ENCODE results near the gene EFCAB14.
A peak's percentile ranks its signal among the peaks of the same experiment; 100 is the strongest.

- TF ChIP-seq EZH2 (IDR thresholded peaks at IDR 0.05; ENCODE audit: low read depth, low read length, severe bottlenecking) (no peak), SIN3A (conservative IDR thresholded peaks at IDR 0.05 in 1 of 2, IDR thresholded peaks at IDR 0.05 in 1 of 2; ENCODE audit: low read depth in 1 of 2, low read length in 2 of 2) (no peak), CBX8 (IDR thresholded peaks at IDR 0.05; ENCODE audit: borderline replicate concordance, low read depth, low read length) (no peak), CTCF (IDR thresholded peaks at IDR 0.05; ENCODE audit: control extremely low read depth in 1 of 3, insufficient read depth in 1 of 3, low read depth in 1 of 3, low read length in 3 of 3) (no peak; a peak in 1 of 4 replicates), JUND (IDR thresholded peaks at IDR 0.05; ENCODE audit: low read length) (no peak), POLR2A (IDR thresholded peaks at IDR 0.05; ENCODE audit: control extremely low read depth in 1 of 2, low read depth in 2 of 2, low read length in 2 of 2) (peak; percentile 63 to 92), RBBP5 (IDR thresholded peaks at IDR 0.05; ENCODE audit: borderline replicate concordance, low read depth, low read length) (0 out of 2 replicates have a peak, but pooled peaks have one; percentile 73), EP300 (IDR thresholded peaks at IDR 0.05; ENCODE audit: borderline replicate concordance in 1 of 2, low read depth in 2 of 2, low read length in 2 of 2) (peak in 1 of 2 experiments; percentile 48; a peak in 1 of 3 replicates), TEAD4 (IDR thresholded peaks at IDR 0.05; ENCODE audit: low read depth, low read length) (no peak; the same call in 1 of the 2 replicates)
Measured at GRCh38 chr1:46667782-46668760, 50.8 kb downstream of the EFCAB14 start, which contains the start of gene ATPAF1.
